Superior temporal gyrus (tissue), 1 donor: ENCODE results near the gene SPTB.

Source experiments
- DNase-seq: peaks from one replicate; pipeline ENCODE4 v3.0.0-alpha.2; 2016; ENCODE audit errors: extremely low spot score

Gene SPTB

DNA sequence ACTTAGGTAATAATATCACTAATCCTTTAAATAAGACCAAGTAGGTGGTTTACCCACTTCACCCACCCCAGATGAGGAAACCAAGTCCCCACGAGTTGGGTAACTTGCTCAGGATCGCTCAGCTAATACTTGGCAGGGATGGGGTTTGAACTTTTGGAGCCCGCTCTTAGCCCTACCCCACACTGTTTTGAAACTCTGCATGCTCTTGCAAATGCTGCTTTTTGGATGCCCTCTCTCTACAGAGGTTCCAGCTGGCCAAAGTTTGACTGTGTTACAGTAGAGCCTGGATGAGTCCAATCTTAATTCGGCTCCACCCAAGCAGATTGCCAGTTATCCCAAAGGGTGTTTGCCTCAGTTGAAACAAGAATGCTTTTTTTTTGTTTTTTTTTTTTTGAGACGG is 168.7 kb downstream of the SPTB start:
- no peak for DNase-seq

GRCh38 chr14:64709126-64709525 is 170.6 kb downstream of the SPTB start:
- DNase-seq = peak; percentile 25

DNA sequence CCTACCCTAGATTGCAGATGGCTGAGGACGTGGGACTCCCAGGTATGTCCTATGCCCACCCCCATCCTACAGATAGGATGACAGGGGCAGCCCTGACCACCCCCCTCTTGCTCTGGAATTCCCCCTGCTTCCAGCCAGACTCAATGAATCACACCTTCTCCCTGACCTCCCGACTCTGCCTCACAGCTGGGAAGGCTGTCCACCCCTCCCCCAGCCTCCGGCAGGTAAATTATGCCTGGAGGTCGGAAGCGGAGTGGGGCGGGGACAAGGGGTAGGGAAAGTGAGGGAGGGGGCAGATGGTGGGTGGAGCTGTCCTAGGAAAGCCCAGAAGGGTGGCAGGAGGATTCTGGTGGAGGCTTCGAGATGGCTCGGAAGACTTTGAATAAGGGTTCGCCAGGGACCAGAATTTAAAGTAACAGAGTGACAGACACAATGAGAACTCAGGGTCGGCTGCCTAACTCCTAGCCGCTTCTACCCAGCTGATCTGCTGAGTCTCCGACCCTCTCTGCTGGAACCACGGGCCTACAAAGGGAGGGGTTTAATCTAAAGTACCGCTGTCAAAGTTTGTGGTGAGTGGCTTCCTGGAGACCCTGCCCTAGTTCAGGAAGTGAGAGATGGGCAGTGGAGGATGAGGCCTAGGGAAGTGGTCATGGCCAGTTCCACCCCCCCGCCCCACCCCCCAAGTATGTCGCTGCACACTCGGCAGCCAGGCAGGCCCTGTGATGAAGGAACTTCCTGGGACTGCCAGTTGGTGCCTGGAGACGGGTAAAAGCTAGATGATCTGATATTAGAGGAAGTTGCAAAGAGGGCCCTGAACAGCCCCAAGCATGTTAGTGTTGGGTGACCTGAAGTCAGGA is 171.3 kb downstream of the SPTB start:
- DNase-seq = no peak

DNA sequence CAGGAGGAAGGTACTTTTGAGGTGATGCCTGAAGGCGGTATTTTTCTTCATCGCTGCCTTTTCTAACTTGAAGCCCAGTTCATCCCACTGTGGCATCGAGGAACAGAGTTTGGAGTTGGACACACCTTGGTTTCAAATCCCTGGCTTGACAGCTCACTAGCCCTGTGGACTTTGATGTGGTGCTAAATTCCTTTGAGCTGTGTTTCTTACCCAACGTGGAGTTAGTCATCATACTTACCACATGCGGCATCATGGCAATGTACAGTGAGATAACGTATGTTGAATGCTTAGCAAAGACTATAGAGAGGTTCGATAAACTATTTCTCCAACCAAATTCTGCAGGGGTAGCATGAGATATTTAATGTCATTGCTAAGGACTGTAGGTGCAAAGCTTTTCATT is 172.0 kb downstream of the SPTB start:
- peak; percentile 42 for DNase-seq

GRCh38 chr14:64706593-64707193 is 173.0 kb downstream of the SPTB start:
- peak; percentile 87 for DNase-seq

DNA sequence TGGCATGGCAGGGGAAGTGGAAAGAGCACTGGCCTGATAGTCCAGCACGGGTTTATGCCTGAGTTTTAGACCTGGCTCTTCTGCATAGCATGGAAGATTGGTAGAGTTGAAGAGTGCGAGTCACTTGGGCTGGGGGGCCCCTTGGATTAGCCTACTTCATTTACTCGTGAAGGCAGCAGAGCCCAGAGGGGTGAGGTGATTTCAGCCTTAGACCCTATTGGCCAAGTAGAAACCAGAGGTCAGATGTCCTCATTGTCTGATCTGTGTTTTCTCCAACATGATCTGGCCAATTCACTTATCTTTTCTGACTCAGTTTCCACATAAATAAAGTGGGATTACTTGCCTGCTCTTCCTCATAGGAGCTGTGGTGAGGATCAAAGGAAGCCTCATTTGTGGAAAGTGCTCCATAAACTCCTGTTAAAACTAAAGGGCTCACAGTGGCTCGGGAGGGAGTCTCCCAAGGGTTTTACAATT is 173.6 kb downstream of the SPTB start:
- DNase-seq = peak; percentile 68

DNA sequence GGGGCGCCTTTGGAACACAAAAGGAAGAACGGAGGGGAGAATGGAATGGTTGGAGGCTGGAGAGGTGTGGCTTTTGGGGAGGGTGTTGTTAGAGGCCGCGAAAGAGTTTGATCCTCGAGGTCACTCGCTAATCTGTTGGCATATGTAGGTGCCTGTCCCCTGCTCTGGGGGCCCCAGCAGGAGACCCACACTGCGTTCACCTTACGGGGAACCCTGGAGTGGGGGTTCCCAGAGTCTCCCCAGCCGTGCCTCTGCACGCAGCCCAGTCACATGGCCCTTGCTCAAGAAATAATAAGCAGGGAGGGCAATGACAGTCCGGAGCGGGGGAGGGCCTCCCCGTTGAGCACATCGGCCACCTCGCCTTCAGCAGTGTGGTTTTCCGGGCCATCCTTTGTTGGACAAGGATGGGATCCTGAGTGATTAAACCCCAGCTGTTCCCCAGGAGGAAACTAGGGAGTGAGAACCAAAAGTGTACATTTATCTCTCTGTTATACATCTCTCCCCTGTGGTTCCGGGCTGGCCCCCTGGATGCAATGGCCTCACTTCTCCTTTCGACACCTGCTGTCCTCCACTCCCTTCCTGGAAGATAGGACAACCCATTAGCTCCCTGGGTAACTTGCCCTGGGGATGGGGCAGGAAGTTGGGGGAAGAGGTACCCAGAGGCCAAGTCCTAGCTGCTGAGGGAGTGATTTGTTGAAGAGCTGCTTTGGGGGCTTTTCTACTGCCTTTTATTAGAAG is 174.2 kb downstream of the SPTB start:
- DNase-seq = peak; percentile 76

- no peak for DNase-seq
Measured at GRCh38 chr14:64704743-64705380, 174.8 kb downstream of the SPTB start.

- DNase-seq = peak; percentile 83
Measured at GRCh38 chr14:64704143-64704742, 175.5 kb downstream of the SPTB start, which contains the start of gene PLEKHG3. Gene PLEKHG3 (plus strand): TSS chr14:64704424. CDS start chr14:64727632, 23,208 bp downstream.

DNA sequence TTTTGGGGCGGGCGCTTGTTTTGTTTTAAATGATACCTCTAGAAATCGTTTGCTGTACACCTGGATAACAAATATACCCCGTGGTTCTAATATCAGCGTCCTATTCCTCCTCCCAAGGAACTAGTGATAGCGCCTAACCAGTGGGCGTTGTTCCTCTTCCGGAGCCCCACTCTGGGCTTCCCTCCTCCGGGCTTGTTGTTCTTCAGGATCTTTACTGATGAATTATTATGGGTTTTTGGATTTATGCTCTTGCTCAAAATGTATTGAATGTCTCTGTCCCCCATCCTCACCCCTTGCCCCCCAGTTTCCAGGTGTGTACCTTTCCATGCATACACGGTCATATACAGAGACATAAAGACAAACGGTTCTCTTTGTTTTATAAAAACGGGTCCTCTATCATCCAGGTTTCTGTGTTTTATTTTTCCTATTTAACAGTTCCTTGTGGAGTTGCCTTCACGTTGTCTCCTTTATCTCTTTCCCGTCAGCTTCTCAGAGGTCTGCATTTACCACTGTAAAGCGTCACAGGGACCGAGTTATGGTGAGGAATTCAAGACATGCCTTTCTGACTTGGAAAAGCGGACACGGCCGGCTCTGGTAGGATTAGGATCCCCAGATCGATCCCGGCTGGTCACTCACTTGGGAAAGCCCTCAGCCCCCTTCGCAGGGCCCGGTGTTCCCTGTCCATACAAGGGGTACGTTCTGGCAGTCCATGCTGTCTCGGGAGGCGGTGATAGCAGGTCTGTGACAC is 176.1 kb downstream of the SPTB start:
- DNase-seq = peak; percentile 58

GRCh38 chr14:64702493-64703394 is 177.0 kb downstream of the SPTB start:
- DNase-seq = no peak

GRCh38 chr14:64701660-64702059 is 178.0 kb downstream of the SPTB start:
- peak; percentile 83 for DNase-seq

- DNase-seq = no peak
Measured at GRCh38 chr14:64700894-64701293, 178.8 kb downstream of the SPTB start.

- no peak for DNase-seq
Measured at GRCh38 chr14:64700290-64700689, 179.4 kb downstream of the SPTB start.

- peak; percentile 67 for DNase-seq
Measured at GRCh38 chr14:64698903-64699302, 180.8 kb downstream of the SPTB start.

GRCh38 chr14:64696355-64696857 is 183.3 kb downstream of the SPTB start:
- no peak for DNase-seq
